ENCODE results near the gene CEP112. TPM values are rescaled to one million over a fixed set of nuclear protein-coding genes. Genes with fewer than 3 reads are reported as not detected.

CEP112 gene
- total and polyA plus RNA-seq, 2 of the 13 experiments (the other 11 are each of a cell fraction or from before 2014, with no cell fraction given) = 1.2 to 3.4 TPM

GRCh38 chr17:65794572-65794971, 397.4 kb downstream of the CEP112 start (continued):
- TF ChIP-seq TEF (CRISPR knock-in tag; IDR thresholded peaks at IDR 0.05) (no peak), BRCA1 (CRISPR knock-in tag; IDR thresholded peaks at IDR 0.05) (no peak), FOSL2 (CRISPR knock-in tag; IDR thresholded peaks at IDR 0.05) (peak; percentile 33; the same call in 1 of the 2 replicates), TAF1 (CRISPR knock-in tag; IDR thresholded peaks at IDR 0.05) (no peak), ZNF207 (IDR thresholded peaks at IDR 0.05; ENCODE audit: borderline replicate concordance) (no peak), HMGA1 (CRISPR knock-in tag; conservative IDR thresholded peaks at IDR 0.05) (no peak), RARA (CRISPR knock-in tag; IDR thresholded peaks at IDR 0.05) (no peak), ZNF296 (CRISPR knock-in tag; conservative IDR thresholded peaks at IDR 0.05) (no peak), MIXL1 (CRISPR knock-in tag; IDR thresholded peaks at IDR 0.05) (0 out of 2 replicates have a peak, but pooled peaks have one; percentile 26), ZNF142 (CRISPR knock-in tag; IDR thresholded peaks at IDR 0.05) (no peak), ARNT2 (CRISPR knock-in tag; IDR thresholded peaks at IDR 0.05; ENCODE audit: low read depth) (no peak), ZNF441 (CRISPR knock-in tag; IDR thresholded peaks at IDR 0.05; ENCODE audit: borderline replicate concordance) (no peak), ZNF646 (CRISPR knock-in tag; IDR thresholded peaks at IDR 0.05) (no peak), ZNF432 (CRISPR knock-in tag; IDR thresholded peaks at IDR 0.05; ENCODE audit: borderline replicate concordance) (no peak), ZNF354B (CRISPR knock-in tag; IDR thresholded peaks at IDR 0.05) (peak; percentile 68; the same call in 1 of the 2 replicates), ZNF180 (CRISPR knock-in tag; IDR thresholded peaks at IDR 0.05; ENCODE audit: borderline replicate concordance, low read depth) (no peak), ZNF720 (CRISPR knock-in tag; IDR thresholded peaks at IDR 0.05) (no peak)

All from HepG2 (cell line).